Parathyroid adenoma (tissue), 2 donors: ENCODE results near the gene PRSS21.

Experiments used
- H2AFZ ChIP-seq: fragments of 300-600 bp; sonication (generic); one replicate; pipeline ENCODE4 v1.7.0; 2017; ENCODE audit warnings: antibody characterized with exemption, mild to moderate bottlenecking
- H3K27ac ChIP-seq: fragments of 300-600 bp; sonication (generic); one replicate; pipeline ENCODE4 v1.7.0; 2017
- H3K27me3 ChIP-seq: fragments of 300-600 bp; sonication (generic); one replicate; pipeline ENCODE4 v1.7.0; 2017; ENCODE audit warnings: low read length; ENCODE audit not compliant: control insufficient read depth, insufficient read depth
- H3K36me3 ChIP-seq: fragments of 300-600 bp; sonication (generic); one replicate; pipeline ENCODE4 v1.7.0; 2017; ENCODE audit warnings: low read length; ENCODE audit not compliant: control insufficient read depth, insufficient read depth
- H3K4me1 ChIP-seq: fragments of 300-600 bp; sonication (generic); one replicate; pipeline ENCODE4 v1.7.0; 2017; ENCODE audit warnings: control low read depth
- H3K4me2 ChIP-seq: fragments of 300-600 bp; sonication (generic); one replicate; pipeline ENCODE4 v1.7.0; 2017; ENCODE audit warnings: low read length
- H3K4me3 ChIP-seq: fragments of 300-600 bp; sonication (generic); one replicate; pipeline ENCODE4 v1.7.0; 2017; ENCODE audit warnings: low read depth, low read length
- H3K79me2 ChIP-seq: fragments of 300-600 bp; sonication (generic); one replicate; pipeline ENCODE4 v1.7.0; 2017; ENCODE audit warnings: control low read depth
- H3K9ac ChIP-seq: fragments of 300-600 bp; sonication (generic); one replicate; pipeline ENCODE4 v1.7.0; 2017; ENCODE audit warnings: mild to moderate bottlenecking
- H3K9me3 ChIP-seq: fragments of 300-600 bp; sonication (generic); one replicate; pipeline ENCODE4 v1.7.0; 2017; ENCODE audit warnings: low read length; ENCODE audit not compliant: control insufficient read depth
- CTCF ChIP-seq: fragments of 300-600 bp; sonication (generic); IDR thresholded peaks from one replicate; pipeline ENCODE4 v1.7.0; 2017; ENCODE audit warnings: antibody characterized with exemption, mild to moderate bottlenecking
- donor health status: primary hyperparathyroidism.

Gene PRSS21

GRCh38 chr16:2808181-2808580, 8.9 kb upstream of the PRSS21 start:
- no peaks in the 10 kb centered on the region for H3K79me2 ChIP-seq
- no peak for TF ChIP-seq CTCF
- no peaks in the 10 kb centered on the region for H3K36me3 ChIP-seq
- H3K4me3 ChIP-seq = no peak overlapping the region
- H3K4me2 ChIP-seq = no peak overlapping the region
- H3K4me1 ChIP-seq = no peaks in the 10 kb centered on the region
- H3K9ac ChIP-seq = no peak overlapping the region
- H3K9me3 ChIP-seq = no peaks in the 10 kb centered on the region
- no peak overlapping the region for H2AFZ ChIP-seq
- no peak overlapping the region for H3K27ac ChIP-seq
- no peaks in the 10 kb centered on the region for H3K27me3 ChIP-seq

DNA sequence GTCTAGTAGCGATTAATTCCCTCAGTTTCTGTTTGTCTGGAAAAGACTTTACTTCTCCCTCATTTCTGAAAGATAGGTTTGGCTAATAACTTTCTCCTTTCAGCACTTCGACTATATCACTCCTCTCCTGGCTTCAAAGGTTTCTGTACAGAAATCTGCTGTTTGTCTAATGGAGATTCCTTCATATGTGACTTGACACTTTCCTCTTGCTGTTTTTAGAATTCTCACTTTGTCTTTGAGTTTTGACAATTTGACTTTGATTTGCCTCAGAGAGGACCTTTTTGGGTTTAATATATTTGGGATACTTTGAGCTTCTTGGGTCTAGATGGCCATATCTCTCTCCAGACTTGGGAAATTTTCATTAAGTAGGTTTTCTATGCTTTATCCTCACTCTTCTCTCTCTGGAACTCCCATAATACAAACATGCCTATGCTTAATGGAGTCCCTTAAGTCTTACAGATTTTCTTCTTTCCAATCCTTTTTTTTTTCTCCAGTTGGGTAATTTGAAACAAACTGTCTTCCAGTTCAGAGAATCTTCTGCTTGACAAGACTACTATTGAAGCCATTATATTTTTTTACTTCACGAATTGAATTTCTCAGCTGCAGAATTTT, 7.8 kb upstream of the PRSS21 start:
- Histone ChIP-seq H3K27ac (no peak overlapping the region), H3K79me2 (no peaks in the 10 kb centered on the region), H3K4me1 (no peaks in the 10 kb centered on the region), H3K27me3 (no peaks in the 10 kb centered on the region), H3K36me3 (no peaks in the 10 kb centered on the region), H3K9ac (no peak overlapping the region), H3K9me3 (no peaks in the 10 kb centered on the region), H3K4me3 (no peak overlapping the region), H2AFZ (no peak overlapping the region), H3K4me2 (no peak overlapping the region)
- TF ChIP-seq CTCF = no peak

GRCh38 chr16:2810651-2811050, 6.4 kb upstream of the PRSS21 start:
- no peak overlapping the region for H3K4me2 ChIP-seq

GRCh38 chr16:2811703-2812471, 5.2 kb upstream of the PRSS21 start:
- Histone ChIP-seq H3K27ac (no peak overlapping the region), H3K36me3 (no peaks in the 10 kb centered on the region), H3K79me2 (no peaks in the 10 kb centered on the region), H3K9ac (no peak overlapping the region), H3K4me1 (no peaks in the 10 kb centered on the region), H3K27me3 (no peaks in the 10 kb centered on the region), H2AFZ (no peak overlapping the region), H3K4me3 (no peak overlapping the region), H3K4me2 (no peak overlapping the region), H3K9me3 (no peaks in the 10 kb centered on the region)
- TF ChIP-seq CTCF = no peak

More at GRCh38 chr16:2810651-2811050, 6.4 kb upstream of the PRSS21 start:
- TF ChIP-seq CTCF = no peak
- no peak overlapping the region for H2AFZ ChIP-seq
- no peaks in the 10 kb centered on the region for H3K27me3 ChIP-seq
- no peaks in the 10 kb centered on the region for H3K79me2 ChIP-seq
- no peaks in the 10 kb centered on the region for H3K4me1 ChIP-seq
- no peak overlapping the region for H3K4me3 ChIP-seq
- H3K9ac ChIP-seq = no peak overlapping the region
- H3K27ac ChIP-seq = no peak overlapping the region
- H3K9me3 ChIP-seq = no peaks in the 10 kb centered on the region
- no peaks in the 10 kb centered on the region for H3K36me3 ChIP-seq
